ENCODE results near the gene POU2F2.
"Not testable (repeated sequence)": the region's sequence is repeated elsewhere in the genome, so short reads cannot be mapped to it uniquely, and the experiment has no call there.

The POU2F2 gene

DNA sequence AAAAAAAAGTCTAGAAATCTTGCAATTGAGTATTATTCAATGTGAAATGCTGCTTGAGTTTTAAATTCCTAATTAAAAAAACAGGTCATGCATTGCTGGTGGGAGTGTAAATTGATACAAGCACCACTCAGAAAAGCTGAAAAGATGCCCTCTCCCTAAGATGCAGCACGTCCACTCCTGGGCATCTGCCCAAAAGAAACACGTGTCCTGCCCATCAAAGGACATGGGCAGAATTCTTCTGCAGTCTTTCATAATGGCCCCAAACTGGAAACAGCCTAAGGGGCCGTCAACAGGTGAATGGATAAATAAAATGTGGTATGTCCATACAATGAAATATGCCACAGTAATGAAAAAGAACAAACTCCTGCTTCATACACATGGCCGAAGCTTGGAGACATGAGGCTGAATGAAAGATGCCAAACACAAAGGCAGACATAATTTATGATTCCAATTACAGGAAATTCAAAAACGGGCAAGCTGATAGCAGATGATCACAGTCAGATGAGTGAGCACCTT, 7.8 kb downstream of the POU2F2 start:
- DNase-seq, result no peak

DNA sequence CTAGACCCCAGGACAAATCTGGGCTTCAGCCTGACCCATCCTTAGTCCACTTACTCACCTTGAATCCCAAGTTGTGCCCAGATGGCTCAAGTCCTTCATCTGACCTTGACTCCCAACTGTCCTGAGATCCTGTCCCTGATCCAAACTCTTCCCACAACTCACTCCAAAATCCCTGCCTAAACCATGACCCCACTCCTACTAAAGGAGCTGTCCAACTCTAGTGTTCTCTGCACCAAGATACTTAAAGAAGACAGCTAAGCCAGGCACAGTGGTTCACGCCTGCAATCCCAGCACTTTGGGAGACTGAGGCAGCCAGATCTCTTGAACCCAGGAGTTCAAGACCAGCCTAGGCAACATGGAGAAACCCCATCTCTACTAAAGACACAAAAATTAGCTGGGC, 8.5 kb downstream of the POU2F2 start:
- DNase-seq, result no peak

DNA sequence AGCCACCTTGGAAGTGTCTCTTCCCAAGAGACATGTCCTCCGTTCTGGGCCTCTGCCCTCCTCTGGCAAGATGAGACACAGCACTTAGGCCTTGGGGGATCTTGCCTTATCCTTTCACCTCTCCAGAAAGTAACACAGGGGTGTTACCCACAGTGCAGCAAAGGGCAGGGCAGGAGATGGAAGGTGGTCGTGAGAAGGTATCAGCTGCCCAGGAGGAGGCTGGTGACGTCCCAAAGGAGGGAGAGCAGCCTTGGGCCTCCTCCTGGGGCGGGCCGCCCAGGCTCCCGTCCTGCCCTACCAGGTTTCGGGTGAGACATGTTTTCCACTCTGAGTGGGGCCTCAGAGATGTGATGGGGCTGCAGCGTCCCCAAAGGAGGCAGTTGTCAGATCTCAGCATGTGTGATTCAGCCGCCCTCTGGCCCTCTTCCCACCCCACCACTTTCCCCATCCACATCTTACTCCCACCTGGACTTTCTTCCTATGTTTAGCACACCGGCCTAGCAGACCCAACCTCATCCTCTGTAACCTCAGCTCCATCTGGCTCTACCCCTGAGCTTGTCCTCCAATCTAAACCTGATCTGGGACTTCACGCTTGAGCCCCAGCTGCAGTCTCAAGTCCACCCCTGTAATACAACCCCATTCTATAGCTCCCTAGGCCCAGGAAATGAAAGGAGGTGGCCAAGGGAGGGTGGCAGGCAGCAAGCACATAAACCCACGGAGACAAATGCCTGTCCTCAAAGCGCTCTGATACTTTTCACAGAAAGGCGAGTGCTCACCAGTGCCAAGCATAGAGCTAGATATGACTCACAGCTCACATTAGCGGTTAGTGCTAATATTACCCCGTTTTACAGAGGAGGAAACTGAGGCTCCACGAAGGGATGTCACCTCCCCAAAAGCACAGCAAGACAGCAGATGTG, 9.3 kb downstream of the POU2F2 start:
- DNase-seq, result no peak

DNA sequence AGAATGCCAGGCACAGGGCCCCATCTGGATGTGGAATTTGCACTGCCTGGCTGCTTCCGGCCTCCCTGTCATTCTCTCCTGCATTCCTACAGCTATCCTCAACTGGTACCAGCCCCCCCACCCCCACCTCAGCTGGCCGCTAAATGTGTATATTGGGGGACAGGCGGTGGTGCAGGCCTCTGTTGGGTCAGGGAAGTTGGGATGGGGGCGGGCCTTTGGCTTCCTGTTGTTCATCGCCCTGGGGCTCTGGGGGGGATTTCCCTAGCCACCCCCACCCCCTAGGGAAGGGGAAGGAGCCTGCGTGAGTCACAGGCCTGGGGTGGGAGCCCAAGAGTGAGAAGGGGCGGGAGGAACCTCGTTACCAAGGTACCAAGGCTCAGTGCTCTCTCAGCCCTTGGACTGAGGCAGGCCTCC, 10.6 kb downstream of the POU2F2 start:
- DNase-seq, result peak; percentile 90

DNA sequence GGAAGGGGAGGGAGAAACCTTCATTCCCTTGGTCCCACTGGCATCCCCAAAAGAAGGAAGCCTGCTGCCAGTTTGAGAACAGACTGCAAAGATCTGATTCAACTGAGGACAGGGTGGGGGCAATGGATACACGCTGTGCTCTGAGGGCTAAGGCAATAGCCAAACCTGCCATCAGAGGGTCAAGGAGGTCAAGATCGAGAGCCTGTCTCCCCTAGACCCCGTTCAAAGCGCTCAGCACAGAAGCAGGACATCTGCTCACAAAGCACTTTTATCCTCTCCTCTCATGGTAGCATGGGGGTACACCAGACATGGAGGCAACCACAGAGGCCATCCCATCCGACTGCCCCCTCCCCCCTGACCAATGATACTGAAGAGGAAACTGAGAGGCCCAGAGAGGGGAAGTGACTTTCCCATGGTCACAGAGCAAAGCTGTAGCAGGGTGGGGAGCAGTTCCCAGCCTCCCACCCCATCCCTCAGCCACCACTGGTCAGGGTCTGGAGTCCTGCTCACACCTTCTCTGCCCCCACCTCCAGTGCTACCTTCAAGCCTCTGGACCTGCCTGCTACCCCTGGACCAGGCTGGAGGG, 11.1 kb downstream of the POU2F2 start:
- DNase-seq, result peak; percentile 37

DNA sequence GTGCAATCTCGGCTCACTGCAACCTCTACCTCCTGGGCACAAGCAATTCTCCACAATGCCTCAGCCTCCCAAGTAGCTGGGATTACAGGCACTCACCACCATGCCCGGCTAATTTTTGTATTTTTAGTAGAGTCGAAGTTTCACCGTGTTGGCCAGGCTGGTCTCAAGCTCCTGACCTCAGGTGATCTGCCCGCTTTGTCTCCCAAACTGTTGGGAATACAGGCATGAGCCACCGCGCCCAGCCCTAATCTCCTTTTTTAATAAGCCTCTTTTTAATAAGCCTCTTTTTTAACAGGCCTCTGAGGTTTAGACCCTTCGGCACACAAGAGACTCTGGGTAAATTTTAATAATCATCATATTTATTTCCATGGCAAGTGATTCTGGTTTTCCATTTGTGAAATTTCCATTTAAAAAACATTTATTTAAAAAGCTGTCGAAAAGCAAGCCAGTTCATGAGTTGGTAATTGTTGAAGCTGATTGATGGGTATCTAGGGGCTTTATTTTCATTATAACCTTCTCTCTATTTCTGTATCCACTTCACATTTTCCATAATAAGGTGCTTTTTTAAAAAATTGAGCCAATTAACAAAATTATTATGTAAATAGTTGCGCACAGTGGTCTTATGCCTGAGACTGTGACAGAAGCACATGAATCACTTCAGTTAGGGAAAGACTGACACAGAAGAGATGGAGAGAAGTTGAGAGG, 11.8 kb downstream of the POU2F2 start:
- DNase-seq, result no peak

DNA sequence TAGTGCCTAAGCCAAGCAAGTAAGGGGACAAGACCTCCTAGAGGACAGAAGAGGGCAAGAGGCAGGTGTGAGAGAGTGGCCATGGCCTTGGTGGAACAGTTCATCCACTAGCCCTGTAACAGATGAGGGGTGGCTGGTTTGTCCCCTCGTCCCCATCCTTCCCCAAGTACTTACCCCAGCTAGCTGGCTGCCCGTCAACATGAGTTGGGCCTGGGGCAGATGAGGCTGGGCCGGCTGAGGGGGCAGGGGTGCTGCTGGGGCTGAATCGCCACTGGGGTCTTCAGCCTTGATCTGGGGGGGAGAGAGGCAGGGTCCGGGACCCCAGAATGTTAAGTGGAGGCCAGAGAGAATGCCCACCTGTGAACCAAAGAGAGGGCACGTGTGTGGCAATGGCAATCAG, 15.2 kb downstream of the POU2F2 start:
- DNase-seq, result no peak

DNA sequence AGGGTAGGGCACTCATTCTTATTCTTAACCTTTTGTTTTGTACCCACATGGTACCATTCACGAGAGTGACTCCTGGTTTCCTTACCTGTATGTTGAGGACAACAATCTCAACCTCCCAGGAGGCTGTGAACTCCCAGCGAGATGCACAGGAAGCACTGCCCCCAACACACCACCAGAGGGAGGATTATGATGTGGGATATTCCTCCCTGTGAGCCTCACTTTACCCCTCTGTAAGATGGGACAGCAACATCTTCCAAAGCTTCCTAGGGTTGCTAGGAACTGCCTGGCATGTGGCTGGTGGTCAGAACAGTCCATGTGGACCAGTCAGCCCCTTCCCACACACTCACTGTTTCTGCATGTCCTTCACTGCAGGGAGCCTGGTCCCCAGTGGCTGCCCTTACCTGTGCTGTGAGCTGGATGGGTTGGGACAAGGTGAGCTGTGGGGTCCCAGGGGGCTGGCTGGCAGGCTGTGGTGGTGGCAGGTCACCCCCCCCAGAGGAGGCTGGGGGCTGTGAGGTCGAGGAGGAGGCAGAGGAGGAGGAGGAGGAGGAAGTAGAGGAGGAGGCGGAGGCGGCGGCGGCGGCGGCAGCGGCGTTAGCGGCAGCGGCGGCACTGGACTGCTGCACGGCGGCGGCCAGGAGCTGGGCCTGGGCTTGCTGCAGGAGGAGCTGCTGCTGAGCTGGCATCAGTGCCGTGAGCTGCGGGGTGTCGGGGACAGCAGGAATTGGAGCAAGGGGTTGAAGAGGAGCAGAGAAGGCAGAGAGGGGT, 15.8 kb downstream of the POU2F2 start:
- DNase-seq, result no peak

DNA sequence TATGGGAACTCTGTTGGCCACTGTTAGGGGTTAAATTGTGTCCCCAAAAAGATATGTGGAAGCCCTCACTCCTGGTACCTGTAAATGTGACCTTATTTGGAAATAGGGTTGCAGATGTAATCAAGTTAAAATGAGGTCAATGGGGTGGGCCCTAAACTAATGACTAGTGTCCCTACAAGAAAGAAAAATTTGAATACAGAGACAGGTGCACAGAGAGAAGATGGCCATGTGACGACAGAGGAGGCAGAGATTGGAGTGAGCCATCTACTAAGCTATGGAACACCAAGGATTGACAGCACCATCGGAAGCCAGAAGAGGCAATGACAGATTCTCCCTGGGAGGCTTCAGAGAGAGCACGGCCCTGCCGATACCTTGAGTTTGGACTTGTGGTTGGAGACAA, 16.5 kb downstream of the POU2F2 start:
- no peak for DNase-seq

DNA sequence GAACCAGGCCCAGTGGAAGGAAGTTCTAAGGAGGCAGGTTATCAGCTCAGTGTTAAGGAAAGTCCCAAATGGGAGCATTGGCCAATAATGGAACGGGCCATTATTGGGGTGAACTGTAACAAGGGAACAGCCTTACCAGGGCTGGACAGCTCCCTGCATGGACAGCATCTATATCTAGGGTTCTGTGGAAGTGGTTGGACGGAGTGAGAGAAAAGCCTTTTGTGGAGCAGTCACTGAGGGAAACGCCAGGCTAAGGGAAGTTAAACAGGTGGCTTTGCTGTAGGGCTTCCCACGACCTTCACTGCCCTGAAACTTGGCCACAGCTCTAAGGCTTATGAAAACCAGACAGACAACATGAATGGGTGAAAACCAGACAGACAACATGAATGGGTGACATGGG, 17.0 kb downstream of the POU2F2 start:
- DNase-seq, result no peak

DNA sequence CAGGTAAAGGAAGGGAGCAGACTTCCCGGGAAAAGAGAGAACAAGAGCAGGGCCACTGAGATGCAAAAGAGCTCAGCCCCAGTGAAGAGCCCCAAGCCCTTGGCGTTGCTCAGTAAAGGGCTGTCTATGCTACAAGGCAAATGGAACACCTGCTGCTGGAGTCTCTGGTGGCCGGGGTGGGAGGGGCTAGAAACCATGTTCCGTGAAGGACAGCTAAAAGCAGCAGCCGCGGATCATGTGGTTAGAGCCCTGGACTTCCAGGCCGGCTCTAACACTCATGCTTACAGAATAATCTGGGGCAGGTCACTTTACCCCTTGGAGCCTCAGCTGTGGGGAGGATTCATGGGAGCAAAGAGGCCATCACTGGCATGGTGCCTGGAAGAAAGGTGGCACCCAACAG, 17.8 kb downstream of the POU2F2 start:
- peak; percentile 28 for DNase-seq

DNA sequence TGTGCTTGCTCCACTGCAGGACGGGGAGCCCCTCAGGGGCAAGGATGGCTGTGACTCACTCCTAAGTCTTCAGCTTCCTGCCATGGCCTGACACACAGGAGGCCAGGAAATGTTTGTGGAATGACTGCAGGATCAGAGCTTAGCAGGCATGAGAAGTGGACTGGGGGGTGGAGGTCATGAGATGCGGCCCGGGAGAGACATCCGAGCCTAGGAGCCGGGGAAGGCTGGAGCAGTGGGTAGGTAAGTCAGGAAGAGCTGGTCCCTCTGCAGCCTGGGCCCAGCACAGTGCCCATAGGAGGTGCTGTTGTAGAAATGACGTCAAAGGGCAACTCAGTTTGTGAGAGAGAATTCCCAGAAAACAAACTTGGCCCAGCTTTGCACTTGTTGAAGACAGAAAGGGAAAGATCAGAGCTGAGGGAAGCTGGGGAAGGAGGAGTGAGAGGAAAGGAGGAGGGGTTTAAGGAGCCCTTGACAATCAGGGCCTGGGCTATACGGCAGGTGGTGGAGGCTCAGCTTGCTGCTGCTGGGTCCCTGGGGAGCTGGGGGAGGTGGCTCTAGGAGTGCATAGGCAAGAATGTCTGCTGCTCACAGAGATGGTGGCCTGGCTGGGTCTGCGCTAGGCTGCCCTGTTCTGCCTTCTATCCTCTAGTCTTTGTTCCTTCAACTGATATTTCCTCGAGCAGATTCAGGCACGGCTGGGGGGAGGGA, 18.5 kb downstream of the POU2F2 start:
- DNase-seq, result peak; percentile 69

DNA sequence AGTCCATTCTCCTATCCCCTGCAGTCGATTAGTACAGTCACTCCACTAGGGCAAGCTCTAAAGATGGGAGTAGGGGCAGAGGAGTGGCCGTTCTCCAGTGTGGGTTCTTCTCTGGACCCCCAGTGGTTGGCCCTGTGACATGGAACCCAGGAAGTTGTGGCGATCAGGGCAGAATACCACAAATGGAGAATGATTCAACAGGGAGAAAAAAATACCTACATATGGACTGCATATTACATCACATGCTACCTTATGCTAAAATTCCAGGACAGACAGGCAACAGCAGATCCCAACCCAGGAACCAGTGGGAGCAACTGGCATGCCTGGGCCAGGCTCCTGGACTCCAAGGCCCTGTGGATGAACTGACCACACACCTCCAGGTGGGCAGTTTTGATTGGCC, 20.4 kb downstream of the POU2F2 start:
- no peak for DNase-seq

DNA sequence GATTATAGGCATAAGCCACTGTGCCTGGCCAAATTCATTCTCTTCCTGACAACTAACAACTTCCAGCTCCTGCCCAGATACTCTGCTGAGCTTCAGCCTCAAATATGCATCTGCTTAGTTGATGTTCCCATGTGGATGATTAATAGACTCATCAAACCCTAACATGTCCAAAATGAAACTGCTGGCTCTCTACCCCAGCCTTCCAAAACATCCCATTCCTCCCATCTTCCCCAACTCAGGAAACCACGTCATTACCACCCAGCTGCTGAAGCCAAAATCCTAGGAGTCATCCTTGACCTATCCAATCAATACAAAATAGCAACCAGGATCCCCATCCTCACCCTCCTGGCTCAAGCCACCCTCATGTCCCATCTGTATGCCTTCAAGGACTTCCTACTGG, 20.9 kb downstream of the POU2F2 start:
- no peak for DNase-seq

DNA sequence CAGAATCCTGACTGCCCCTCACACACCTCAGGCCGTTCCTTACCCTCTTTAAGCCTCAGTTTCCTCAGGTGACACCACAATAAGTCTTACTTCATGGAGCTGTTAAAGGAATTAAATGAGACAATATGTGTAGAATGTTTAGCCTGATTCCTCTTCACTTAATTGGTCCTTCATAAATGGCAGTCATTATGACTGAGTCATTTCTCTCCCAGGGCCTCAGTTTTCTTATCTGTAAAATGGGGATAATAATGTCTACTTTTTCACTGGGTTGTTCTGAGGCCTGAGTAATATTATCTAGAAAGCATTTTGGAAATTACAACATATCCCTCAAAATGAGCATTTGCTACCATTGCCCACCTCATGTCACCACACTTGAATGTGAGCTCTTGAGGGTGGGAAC, 21.6 kb downstream of the POU2F2 start:
- DNase-seq, result no peak

DNA sequence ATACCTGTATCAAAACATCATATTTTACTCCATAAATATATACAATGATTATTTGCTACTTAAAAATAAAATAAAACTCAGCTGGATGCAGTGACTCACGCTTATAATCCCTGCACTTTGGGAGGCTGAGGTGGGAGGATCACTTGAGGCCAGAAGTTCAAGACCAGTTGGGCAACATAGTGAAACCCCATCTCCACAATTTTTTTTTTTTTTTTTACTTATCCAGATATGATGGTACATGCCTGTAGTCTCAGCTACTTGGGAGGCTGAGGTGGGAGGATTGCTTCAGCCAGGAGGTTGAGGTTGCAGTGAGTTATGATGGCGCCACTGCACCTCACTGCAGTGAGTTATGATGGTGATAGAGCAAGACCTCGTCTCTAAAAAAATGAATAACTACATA, 22.4 kb downstream of the POU2F2 start:
- DNase-seq, result no peak

DNA sequence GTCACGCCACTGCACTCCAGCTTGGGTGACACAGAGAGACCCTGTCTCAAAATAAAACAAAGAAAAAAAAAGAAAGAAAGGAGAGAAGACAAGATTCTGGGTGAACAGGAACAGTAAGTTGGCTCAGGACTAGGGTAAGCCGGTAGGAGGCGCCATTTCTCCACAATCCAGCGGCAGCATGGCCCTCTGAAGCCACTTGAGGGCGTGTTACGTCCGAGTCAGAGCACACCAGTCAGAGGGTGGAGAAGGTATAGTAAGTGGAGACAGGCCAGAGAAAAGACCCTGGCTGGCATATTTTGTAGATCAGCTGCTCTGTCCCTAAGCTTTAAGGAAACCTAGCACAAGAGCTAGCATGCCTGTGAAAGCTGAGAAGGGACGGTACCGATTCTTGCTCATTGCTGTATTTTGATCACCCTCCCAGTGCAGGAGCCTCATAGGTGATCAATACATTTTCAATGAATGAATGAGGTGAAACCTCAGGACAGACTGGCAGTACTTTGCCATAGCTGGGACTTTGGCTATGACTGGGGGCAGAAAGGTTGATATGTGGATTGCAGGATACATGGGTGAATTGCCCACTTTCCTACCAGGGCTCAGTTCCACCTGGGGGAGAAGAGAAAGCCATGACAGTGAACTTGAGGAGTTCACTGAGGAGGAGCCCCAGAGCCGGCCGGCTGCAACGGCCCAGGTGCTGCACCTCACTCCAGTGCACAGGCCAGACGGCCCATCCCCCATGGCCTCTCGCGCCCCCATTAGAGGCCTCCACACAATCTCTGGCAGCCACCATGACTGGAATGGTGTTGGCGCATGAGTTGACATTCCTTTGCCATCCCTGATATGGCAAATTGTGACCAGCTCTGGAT, 23.5 kb downstream of the POU2F2 start:
- peak; percentile 86 for DNase-seq

DNA sequence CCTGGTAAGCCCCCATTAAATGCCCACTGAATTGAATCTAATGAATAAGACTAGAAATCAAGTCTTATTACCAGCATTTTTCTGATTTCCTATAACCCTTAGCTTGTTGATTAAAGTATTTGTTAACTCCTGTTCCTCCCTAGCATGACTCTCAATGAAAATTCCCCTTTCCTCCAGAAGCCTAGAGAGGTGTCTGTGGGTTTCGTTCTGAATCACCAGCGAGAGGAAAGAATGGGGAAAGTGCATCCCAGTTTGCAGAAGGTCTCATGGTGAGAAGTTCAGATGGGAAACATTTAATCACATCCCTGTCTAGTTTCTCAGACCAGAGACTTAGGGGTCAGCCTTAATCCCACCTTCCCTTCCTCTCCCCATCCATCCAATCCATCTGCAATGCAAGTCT, 26.9 kb downstream of the POU2F2 start:
- no peak for DNase-seq

DNA sequence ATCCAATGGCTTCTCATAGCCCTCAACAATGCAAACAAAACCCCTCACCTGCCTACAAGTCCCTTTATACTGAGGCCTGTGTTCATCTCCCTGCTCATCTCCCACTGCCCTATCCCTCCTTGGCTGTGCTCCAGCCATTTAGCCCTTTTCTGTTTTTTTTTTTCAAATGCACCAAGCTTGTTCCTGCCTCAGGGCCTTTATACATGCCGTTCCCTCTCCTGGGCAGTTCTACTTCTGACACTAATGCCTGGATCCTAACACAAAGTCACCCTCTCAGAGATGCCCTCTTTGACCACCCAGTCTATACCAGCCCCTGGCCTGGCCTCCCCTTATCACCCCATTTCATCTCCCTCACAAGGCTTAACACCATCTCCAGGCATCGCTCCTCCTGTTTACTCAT, 29.4 kb downstream of the POU2F2 start:
- no peak for DNase-seq

DNA sequence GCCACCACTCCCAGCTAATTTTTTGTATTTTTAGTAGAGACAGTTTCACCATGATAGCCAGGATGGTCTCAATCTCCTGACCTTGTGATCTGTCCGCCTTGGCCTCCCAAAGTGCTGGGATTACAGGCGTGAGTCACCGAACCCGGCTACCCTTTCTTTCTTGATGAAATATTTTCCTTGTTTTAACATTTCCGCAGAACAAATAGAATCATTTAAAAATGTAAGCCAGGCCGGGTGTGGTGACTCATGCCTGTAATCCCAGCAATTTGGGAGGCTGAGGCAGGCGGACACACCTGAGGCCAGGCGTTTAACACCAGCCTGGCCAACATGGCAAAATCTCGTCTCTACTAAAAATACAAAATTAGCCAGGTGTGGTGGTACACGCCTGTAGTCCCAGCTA, 32.0 kb downstream of the POU2F2 start:
- not testable (repeated sequence) for DNase-seq

DNA sequence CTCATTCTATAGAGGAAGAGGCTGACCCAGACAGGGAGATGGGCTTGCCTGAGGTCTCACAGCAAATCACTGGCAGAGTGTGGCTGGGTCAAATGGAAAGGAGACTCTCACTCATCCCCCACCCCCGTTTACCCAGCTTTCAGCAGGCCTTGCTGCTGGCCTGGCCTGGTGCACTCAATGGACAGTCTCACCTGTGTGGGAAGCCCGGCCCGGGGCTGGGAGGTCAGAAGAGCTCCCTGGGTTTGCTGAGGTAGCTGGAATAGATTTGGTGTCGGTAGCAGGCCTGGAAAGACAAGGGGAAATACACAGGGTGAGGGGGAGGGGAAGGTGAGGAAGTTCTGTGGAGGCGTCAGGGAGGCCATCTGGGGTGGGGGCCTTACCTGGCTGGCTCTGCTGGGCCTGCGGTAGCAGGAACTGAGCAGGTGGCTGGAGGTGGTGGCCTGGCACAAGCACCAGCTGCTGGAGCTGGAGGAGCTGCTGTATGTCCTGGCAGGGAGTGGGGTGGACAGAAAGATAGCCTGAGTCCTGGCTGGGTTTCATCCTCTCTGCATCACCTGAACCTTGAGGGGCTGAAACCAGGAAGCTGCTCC, 32.8 kb downstream of the POU2F2 start:
- DNase-seq, result no peak

Measured in CD4-positive, alpha-beta T cell treated with Interleukin-15 for 1 hour (primary cell).